Motor neuron (in vitro differentiated cells): Measurements from ENCODE around the gene POLQ. TPM values are rescaled to one million over a fixed set of nuclear protein-coding genes. Genes with fewer than 3 reads are reported as not detected.
"Not testable (repeated sequence)": the region's sequence is repeated elsewhere in the genome, so short reads cannot be mapped to it uniquely, and the experiment has no call there.

Experiments
- ATAC-seq, 8 experiments: fragments of 200-7000 bp; cut with Tn5 transposase; replicated peaks in 6 of 8; 2 replicates each; pipeline ENCODE4 v1.8.0; 2021; ENCODE audit warnings: mild to moderate bottlenecking in 8 of 8, moderate library complexity in 8 of 8
- H3K27ac ChIP-seq, 2 donors: fragments of 250-450 bp; sonication (Bioruptor Pico); 2 replicates each; pipeline ENCODE4 v1.9.0; 2021; ENCODE audit warnings: antibody characterized with exemption in 2 of 2, mild to moderate bottlenecking in 2 of 2, moderate library complexity in 1 of 2
- H3K4me1 ChIP-seq, 2 donors: fragments of 250-450 bp; sonication (Bioruptor Pico); replicated peaks in 1 of 2; 2 replicates each; pipeline ENCODE4 v1.6.1; 2021; ENCODE audit warnings: antibody characterized with exemption in 2 of 2, mild to moderate bottlenecking in 2 of 2, moderate library complexity in 1 of 2
- H3K4me3 ChIP-seq, 5 donors: fragments of 250-450 bp; sonication (Bioruptor Pico); 2 replicates each; pipeline ENCODE4 v1.9.0; 2021; ENCODE audit warnings: antibody characterized with exemption in 5 of 5, mild to moderate bottlenecking in 5 of 5, moderate library complexity in 4 of 5
- WGBS, 10 experiments: fragments of 450-650 bp; shearing (Covaris generic); methylation state at CpG; one replicate each; pipeline ENCODE4 v1.0.0; 2022; 5-methylcytosine and 5-hydroxymethylcytosine counted together
- in situ Hi-C, 9 experiments: fragments of 400-800 bp; cut with MboI; loops; one replicate each; pipeline ENCODE4 v1.15.0; 2021; ENCODE audit warnings: low sequenced_read_pairs in 9 of 9, low pct_unique_long_range_greater_than_20kb in 2 of 9; ENCODE audit not compliant: unreplicated experiment in 9 of 9
- total RNA-seq, 8 experiments: library from RNA; unstranded; fragments of 300-600 nt; gene quantifications; 2 replicates each; pipeline versions ENCODE4 v1.2.3 to v1.2.4, GENCODE V29; 2022

The POLQ gene
- total RNA-seq, 8 experiments from 2014 or later = 0.21 to 9.3 (median 0.99) TPM

DNA sequence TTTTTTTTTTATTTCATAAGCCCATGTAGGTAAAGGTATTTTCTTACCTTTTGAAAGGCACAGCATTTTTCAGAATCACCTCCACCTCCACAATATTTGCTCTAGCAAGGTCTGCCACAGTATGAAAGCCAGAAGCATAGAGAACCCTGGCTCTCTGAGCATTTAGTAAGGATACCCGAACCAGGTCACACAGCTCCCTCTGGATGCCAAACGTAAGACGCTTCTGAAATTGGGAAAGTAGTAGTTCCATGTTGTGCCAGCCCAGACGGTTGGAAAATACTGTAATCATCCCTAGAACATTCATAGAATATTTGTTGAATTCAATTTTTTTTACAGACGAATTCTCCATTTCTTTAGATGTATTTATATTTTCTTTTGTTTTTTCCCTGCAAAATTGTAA lies 52.4 kb downstream of the POLQ start:
- peaks cover 0 to 9% of the 10 kb centered on the region in 2 donors for H3K4me1 ChIP-seq
- no peak overlapping the region for H3K4me3 ChIP-seq
- 68 to 100% (median 90%) methylated on average over 2 to 5 of the region's 5 CpGs; no CpG with 5 or more reads in 1 of the 10 experiments for WGBS, 10 experiments
- no peak overlapping the region for H3K27ac ChIP-seq
- ATAC-seq = no peak
- in situ Hi-C loops = no loop called here

DNA sequence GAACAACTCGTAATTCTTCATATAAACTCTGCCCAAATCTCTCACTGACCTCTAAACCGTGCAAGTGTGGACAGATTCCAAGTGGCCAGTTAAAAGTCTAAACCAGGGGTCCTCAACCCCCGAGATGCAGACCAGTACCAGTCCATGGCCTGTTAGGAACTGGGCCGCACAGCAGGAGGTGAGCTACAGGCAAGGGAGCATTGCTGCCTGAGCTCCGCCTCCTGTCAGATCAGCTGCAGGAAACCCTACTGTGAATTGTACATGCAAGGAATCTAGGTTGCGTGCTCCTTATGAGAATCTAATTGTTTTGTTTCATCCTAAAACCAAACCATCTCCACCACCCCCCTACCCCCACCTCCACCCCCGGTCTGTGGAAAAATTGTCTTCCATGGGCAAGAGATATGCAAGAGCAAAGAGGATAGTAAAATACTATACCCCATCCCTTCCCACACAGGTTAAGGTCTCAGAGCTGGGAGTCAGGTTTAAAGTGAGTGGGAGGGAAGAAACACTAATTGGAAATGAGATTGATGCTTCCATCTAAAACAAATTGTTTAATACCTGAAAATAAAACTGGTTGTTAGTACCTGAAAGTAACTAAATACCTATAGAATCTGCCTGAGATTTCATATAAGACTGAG lies 54.0 kb downstream of the POLQ start:
- ATAC-seq = no peak
- WGBS, 10 experiments = 80 to 100% (median 100%) methylated on average over 1 to 3 of the region's 7 CpGs; no CpG with 5 or more reads in 1 of the 10 experiments
- in situ Hi-C loops = no loop called here
- H3K4me1 ChIP-seq = peaks cover 0 to 9% of the 10 kb centered on the region in 2 donors
- no peak overlapping the region for H3K27ac ChIP-seq
- H3K4me3 ChIP-seq = no peak overlapping the region

DNA sequence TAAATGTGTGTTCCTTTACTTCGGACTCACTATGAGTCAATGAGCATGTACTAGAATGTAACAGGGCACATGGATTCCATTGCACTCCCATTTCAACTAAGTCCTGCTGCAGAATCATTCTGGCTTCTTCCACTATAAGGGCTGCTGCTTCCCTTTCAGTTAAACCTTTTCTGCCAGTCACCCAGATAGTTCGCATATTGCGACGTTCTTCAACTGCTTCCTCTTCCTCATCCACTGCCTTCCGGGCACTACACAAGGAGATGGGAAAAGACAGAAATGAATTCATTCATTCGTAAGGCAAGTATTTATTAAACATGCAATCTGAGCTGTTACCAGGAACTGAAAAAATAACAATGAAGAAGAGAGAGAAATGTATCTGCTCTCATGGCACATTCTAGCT lies 55.6 kb downstream of the POLQ start:
- no peak overlapping the region for H3K27ac ChIP-seq
- no peak overlapping the region for H3K4me3 ChIP-seq
- 83 to 100% (median 99%) methylated on average over 1 to 6 of the region's 6 CpGs for WGBS, 10 experiments
- in situ Hi-C loops = no loop called here
- no peaks in the 10 kb centered on the region for H3K4me1 ChIP-seq
- no peak for ATAC-seq

DNA sequence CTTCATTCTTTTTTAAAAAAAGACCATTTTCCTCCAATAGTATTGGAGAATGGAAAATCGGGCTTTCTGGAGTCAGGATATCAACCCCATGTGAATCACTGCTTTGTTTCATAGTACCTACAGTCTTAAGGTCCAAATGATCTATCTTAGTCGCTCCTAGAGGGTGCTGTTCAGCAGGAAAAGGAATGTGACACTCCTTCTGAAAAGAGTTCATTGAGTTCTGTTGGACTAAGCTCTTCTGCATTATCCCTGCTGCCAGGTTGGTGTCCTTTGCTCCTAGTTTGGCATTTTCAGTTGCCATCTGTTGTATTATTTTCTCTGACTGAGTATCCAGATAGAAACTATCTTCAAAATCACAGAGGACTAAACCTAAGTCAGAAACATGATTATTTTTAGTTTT lies 57.2 kb downstream of the POLQ start:
- Histone ChIP-seq H3K27ac (no peak overlapping the region), H3K4me1 (no peaks in the 10 kb centered on the region), H3K4me3 (no peak overlapping the region)
- peak in 1 of 8 experiments; percentile 16 for ATAC-seq
- in situ Hi-C loops = no loop called here
- 67 to 100% (median 100%) methylated on average over 1 to 2 of the region's 2 CpGs; no CpG with 5 or more reads in 1 of the 10 experiments for WGBS, 10 experiments

DNA sequence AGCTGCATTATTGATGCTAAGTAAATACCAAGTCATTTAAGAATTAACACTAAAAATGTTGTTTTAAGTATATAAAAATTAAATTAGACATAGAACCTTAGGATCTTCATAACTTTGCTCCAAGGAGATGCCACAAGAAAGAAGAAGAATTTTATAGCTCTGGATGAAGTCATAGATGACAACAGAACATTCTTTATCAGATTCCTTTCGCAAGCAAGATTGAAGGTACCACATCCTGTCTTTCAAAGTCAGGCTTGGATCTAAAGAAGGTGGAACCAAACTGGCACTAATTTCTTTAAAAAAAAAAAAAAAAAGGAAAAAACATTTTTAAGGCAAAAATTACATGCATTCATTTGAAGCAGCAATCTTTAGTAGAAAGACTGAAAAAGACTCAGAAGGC lies 62.5 kb downstream of the POLQ start:
- no peak for ATAC-seq
- 25 to 100% (median 97%) methylated on average over 1 of the region's 1 CpG for WGBS, 10 experiments
- no peak overlapping the region for H3K27ac ChIP-seq
- H3K4me1 ChIP-seq = no peaks in the 10 kb centered on the region
- in situ Hi-C loops = no loop called here
- H3K4me3 ChIP-seq = no peak overlapping the region

DNA sequence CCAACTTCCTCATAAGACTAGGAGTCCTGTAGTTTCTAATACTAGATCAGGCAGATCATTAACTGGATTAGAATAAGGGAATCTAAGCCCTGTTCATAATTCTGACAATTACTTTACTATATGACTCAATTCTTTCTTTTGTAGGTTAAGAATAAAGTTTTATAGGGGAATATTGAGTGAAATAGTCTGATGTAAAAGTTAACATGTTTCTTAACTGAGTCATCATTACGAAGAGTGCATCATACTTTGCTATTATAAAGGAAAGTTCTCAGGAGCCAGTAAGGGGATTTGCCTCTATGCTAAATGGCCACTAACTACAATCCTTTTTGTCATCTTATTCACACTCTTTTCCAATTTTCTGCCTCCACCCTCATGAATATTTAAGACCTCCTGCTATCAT lies 63.1 kb downstream of the POLQ start:
- in situ Hi-C loops = no loop called here
- Histone ChIP-seq H3K27ac (no peak overlapping the region), H3K4me1 (no peaks in the 10 kb centered on the region), H3K4me3 (no peak overlapping the region)
- 11 to 100% (median 70%) methylated on average over 1 of the region's 1 CpG; no CpG with 5 or more reads in 2 of the 10 experiments for WGBS, 10 experiments
- ATAC-seq = peak in 2 of 8 experiments; percentile 92 to 93

DNA sequence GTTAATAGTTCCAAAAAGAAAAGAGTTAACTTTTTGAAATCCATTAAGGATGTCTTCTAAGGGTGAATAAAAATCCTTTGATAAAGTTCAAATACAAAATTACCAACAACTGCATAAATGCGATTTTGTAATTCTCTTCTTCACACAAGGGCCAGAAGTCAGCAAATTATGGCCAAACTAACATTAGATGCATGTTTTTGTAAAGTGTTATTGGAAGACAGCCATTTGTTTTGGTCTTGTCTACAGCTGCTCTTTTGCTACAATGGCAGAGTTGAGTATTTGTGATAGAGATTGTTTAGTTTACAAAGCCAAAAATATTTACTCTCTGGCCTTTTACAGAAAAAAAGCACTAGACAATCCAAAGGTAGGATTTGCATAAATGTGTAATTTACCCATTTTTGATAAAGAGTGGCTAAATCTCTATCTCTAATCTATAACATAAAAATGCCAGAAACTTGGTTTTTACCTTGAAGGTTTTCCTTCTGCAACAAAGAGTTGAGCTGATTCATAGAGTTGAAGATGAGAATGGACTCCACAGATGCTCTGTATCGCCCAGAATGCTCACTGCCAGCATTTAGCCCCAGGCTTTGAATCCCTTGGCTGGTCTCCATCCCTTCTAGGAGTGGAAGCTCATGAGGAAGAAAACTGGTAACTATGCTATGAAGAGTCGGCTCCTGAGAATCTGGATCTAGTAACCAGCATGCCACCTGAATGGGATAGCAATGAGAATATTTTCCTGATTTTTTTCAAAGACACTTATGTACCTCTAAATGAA lies 64.5 kb downstream of the POLQ start:
- 17 to 100% (median 79%) methylated on average over 1 to 3 of the region's 3 CpGs for WGBS, 10 experiments
- no peaks in the 10 kb centered on the region for H3K4me1 ChIP-seq
- no peak overlapping the region for H3K27ac ChIP-seq
- no peak overlapping the region for H3K4me3 ChIP-seq
- in situ Hi-C loops = no loop called here
- ATAC-seq = peak in 2 of 8 experiments; percentile 59 to 65

DNA sequence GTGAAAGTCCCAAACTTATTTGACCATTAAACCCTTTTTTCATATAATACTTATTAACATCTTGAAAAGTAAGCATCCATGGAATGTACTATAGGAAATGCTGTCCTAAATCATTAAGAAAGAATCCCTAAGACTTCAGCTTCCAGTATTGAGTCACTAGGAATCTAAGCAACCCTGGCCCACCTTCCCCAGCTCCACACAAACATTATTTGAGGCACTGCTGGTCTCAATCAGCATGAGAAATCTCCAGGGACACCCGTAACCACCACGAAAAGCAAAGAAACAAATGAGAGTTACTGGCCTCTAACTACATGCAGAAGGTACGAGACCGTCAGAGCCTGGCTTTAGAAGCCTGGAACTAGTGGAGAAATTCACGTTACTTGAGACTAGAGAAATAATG lies 68.2 kb downstream of the POLQ start:
- Histone ChIP-seq H3K27ac (no peak overlapping the region), H3K4me3 (no peak overlapping the region), H3K4me1 (no peaks in the 10 kb centered on the region)
- in situ Hi-C loops = no loop called here
- WGBS, 10 experiments = 45 to 100% (median 100%) methylated on average over 1 to 5 of the region's 5 CpGs; no CpG with 5 or more reads in 1 of the 10 experiments
- peak in 1 of 8 experiments; percentile 78 for ATAC-seq

DNA sequence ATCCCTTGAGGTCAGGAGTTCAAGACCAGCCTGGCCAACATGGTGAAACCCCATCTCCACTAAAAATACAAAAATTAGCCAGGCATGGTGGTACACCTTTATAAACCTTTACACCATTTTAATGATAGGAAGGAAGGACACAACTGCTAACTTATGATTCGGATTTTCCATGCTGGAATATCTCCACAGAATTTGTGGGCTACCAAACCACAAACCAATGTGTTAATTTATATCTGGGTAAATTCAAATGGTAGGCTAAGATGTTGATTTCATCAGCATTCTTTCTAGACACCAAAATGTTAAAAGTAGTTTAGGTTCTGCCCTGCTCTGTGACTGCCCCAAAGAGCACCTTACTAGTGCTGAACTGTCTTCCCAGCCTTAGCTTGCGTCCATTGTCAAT lies 72.8 kb downstream of the POLQ start:
- in situ Hi-C loops = no loop called here
- H3K4me3 ChIP-seq = no peak overlapping the region
- H3K4me1 ChIP-seq = no peaks in the 10 kb centered on the region
- ATAC-seq = no peak
- 88 to 100% (median 100%) methylated on average over 1 to 2 of the region's 2 CpGs; no CpG with 5 or more reads in 2 of the 10 experiments for WGBS, 10 experiments
- no peak overlapping the region for H3K27ac ChIP-seq

DNA sequence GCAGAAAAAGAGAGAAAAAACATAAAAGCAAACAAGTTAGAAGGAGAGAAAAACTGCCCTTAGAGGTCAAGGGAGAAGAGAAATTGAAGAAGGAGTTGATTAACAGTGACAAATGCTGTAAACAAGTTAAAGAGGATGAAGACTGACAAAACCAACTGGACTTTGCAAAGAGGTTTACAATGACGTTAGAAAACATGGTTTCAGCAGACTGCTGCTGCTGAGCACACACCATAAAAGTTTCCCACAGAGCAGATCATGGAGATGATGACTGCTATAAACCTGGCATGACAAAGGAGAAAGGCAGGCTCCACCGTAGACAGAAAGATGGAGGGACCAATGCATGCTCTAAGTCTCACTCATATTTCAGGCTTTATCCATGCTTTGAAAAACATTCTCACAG lies 78.7 kb downstream of the POLQ start:
- WGBS, 10 experiments = 23 to 100% (median 53%) methylated on average over 1 to 2 of the region's 2 CpGs; no CpG with 5 or more reads in 1 of the 10 experiments
- in situ Hi-C loops = no loop called here
- ATAC-seq = no peak

DNA sequence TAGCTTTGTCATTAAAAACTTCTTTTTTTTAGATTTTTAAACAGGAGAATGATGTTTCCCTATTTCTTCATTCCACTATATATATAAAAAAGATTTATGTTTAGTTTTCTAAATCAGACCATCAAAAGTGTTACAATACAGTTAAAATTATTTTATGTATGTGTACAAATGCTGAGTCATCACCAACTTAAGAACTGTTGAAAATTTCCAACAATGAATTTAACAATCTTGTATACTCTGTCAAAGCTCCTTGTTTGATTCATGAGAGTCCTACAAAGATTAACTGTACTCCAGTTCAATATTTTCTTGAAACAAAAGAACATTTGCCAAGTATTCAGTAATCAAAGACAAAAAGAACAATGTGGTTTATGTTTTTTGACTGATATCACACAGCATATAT lies 82.0 kb downstream of the POLQ start:
- Histone ChIP-seq H3K4me3 (no peak overlapping the region), H3K27ac (no peak overlapping the region), H3K4me1 (no peaks in the 10 kb centered on the region)
- in situ Hi-C loops = no loop called here
- no peak for ATAC-seq

More for the DNA sequence above, 78.7 kb downstream of the POLQ start:
- Histone ChIP-seq H3K4me3 (no peak overlapping the region), H3K4me1 (no peaks in the 10 kb centered on the region), H3K27ac (no peak overlapping the region)

DNA sequence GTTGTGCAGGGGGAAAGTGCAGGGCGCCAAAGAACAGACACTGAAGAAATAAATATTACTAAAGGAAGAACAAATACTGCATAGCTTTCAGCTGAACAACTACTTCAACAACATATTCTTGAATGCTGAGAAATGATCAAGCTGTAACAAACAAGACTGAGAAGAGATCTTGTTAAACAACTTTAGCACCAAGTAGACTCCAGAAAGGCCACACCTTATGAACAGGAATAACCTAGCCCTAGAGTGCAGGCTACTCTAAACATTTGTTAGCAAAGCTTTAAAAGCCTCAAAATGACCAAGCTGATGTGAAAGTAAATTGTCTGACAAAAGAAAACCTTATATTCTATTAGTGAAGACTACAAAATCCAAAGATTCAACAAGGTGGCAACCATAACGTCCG lies 83.2 kb downstream of the POLQ start:
- in situ Hi-C loops = no loop called here
- Histone ChIP-seq H3K27ac (no peak overlapping the region), H3K4me1 (no peaks in the 10 kb centered on the region), H3K4me3 (no peak overlapping the region)
- WGBS, 10 experiments = 91 to 100% (median 100%) methylated on average over 1 to 3 of the region's 3 CpGs; no CpG with 5 or more reads in 1 of the 10 experiments
- ATAC-seq = no peak

DNA sequence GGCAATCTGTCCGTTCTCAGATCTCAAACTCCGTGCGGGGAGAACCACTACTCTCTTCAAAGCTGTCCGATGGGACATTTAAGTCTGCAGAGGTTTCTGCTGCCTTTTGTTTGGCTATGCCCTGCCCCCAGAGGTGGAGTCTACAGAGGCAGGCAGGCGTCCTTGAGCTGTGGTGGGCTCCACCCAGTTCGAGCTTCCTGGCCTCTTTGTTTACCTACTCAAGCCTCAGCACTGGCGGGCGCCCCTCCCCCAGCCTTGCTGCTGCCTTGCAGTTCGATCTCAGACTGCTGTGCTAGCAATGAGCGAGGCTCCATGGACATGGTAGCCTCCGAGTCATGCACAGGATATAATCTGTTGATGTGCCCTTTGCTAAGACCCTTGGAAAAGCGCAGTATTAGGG lies 94.0 kb downstream of the POLQ start:
- WGBS, 10 experiments = 100% methylated on average over 1 to 2 of the region's 12 CpGs; no CpG with 5 or more reads in 7 of the 10 experiments
- ATAC-seq, H3K27ac ChIP-seq, H3K4me3 ChIP-seq, in situ Hi-C loops, H3K4me1 ChIP-seq: not testable (repeated sequence)
